ENCODE results near the gene SUN2.
"Not testable (repeated sequence)": the region's sequence is repeated elsewhere in the genome, so short reads cannot be mapped to it uniquely, and the experiment has no call there.

SUN2 gene

GRCh38 chr22:38755911-38756532 is at the start of gene SUN2:
Gene SUN2 (minus strand): TSS chr22:38755998. CDS start chr22:38752628, 3,370 bp downstream.
- peak; percentile 92 to 95 for DNase-seq (ENCODE audit: low read depth in 2 of 2)

GRCh38 chr22:38805041-38805593 is 49.3 kb upstream of the SUN2 start:
- not testable (repeated sequence) for DNase-seq (ENCODE audit: low read depth in 2 of 2)

GRCh38 chr22:38802671-38803121 is 46.9 kb upstream of the SUN2 start:
- DNase-seq (ENCODE audit: low read depth in 2 of 2): no peak

GRCh38 chr22:38799265-38800002 is 43.6 kb upstream of the SUN2 start:
- DNase-seq (ENCODE audit: low read depth in 2 of 2): no peak

- no peak for DNase-seq (ENCODE audit: low read depth in 2 of 2)
These were observed 42.7 kb upstream of the SUN2 start for GRCh38 chr22:38798496-38798895.

- DNase-seq (ENCODE audit: low read depth in 2 of 2): no peak
These were observed 40.6 kb upstream of the SUN2 start for GRCh38 chr22:38796262-38796957.

GRCh38 chr22:38795569-38795968 is 39.8 kb upstream of the SUN2 start:
- DNase-seq (ENCODE audit: low read depth in 2 of 2): no peak

- peak; percentile 77 to 84 for DNase-seq (ENCODE audit: low read depth in 2 of 2)
These were observed 38.1 kb upstream of the SUN2 start, which contains the start of gene DNAL4 for GRCh38 chr22:38793721-38794466. Gene DNAL4 (minus strand): TSS chr22:38794143. CDS start chr22:38782731, 11,412 bp downstream.

- no peak for DNase-seq (ENCODE audit: low read depth in 2 of 2)
These were observed 37.5 kb upstream of the SUN2 start for GRCh38 chr22:38793317-38793716.

GRCh38 chr22:38792833-38793232 is 37.0 kb upstream of the SUN2 start:
- DNase-seq (ENCODE audit: low read depth in 2 of 2): no peak

GRCh38 chr22:38789606-38790005 is 33.8 kb upstream of the SUN2 start:
- DNase-seq (ENCODE audit: low read depth in 2 of 2): no peak

GRCh38 chr22:38788846-38789245 is 33.0 kb upstream of the SUN2 start:
- no peak for DNase-seq (ENCODE audit: low read depth in 2 of 2)

GRCh38 chr22:38788021-38788816 is 32.4 kb upstream of the SUN2 start:
- DNase-seq (ENCODE audit: low read depth in 2 of 2): no peak

- no peak for DNase-seq (ENCODE audit: low read depth in 2 of 2)
These were observed 30.8 kb upstream of the SUN2 start for GRCh38 chr22:38786631-38787030.

- no peak for DNase-seq (ENCODE audit: low read depth in 2 of 2)
These were observed 29.1 kb upstream of the SUN2 start for GRCh38 chr22:38784856-38785255.

GRCh38 chr22:38784035-38784434 is 28.2 kb upstream of the SUN2 start:
- DNase-seq (ENCODE audit: low read depth in 2 of 2): no peak

- no peak for DNase-seq (ENCODE audit: low read depth in 2 of 2)
These were observed 27.4 kb upstream of the SUN2 start for GRCh38 chr22:38783095-38783615.

GRCh38 chr22:38782402-38783094 is 26.8 kb upstream of the SUN2 start:
- DNase-seq (ENCODE audit: low read depth in 2 of 2): no peak

- no peak for DNase-seq (ENCODE audit: low read depth in 2 of 2)
These were observed 25.2 kb upstream of the SUN2 start for GRCh38 chr22:38781033-38781432.

Data from stimulated activated CD4-positive, alpha-beta T cell treated with anti-CD3 and anti-CD28 coated beads, Interleukin-1b, Interleukin-23, amount 100 ng/mL, for 4 hours (primary cell).